Measurements from ENCODE around the gene MMS19.
"Not testable (repeated sequence)": the region's sequence is repeated elsewhere in the genome, so short reads cannot be mapped to it uniquely, and the experiment has no call there.

Gene MMS19

GRCh38 chr10:97529685-97530465 is 31.7 kb upstream of the MMS19 start:
- no peak for DNase-seq (ENCODE audit: low read depth, low spot score)

GRCh38 chr10:97528876-97529275 is 30.7 kb upstream of the MMS19 start:
- not testable (repeated sequence) for DNase-seq (ENCODE audit: low read depth, low spot score)

GRCh38 chr10:97525683-97526110 is 27.5 kb upstream of the MMS19 start:
- DNase-seq (ENCODE audit: low read depth, low spot score): no peak

- no peak for DNase-seq (ENCODE audit: low read depth, low spot score)
Observed at GRCh38 chr10:97525086-97525485, 26.9 kb upstream of the MMS19 start.

- DNase-seq (ENCODE audit: low read depth, low spot score): no peak
Observed at GRCh38 chr10:97522937-97523336, 24.7 kb upstream of the MMS19 start.

GRCh38 chr10:97522071-97522470 is 23.8 kb upstream of the MMS19 start:
- DNase-seq (ENCODE audit: low read depth, low spot score): no peak

- DNase-seq (ENCODE audit: low read depth, low spot score): no peak
Observed at GRCh38 chr10:97520978-97521761, 22.9 kb upstream of the MMS19 start.

- DNase-seq (ENCODE audit: low read depth, low spot score): no peak
Observed at GRCh38 chr10:97520520-97520919, 22.3 kb upstream of the MMS19 start.

GRCh38 chr10:97519342-97519741 is 21.1 kb upstream of the MMS19 start:
- no peak for DNase-seq (ENCODE audit: low read depth, low spot score)

GRCh38 chr10:97518301-97519043 is 20.2 kb upstream of the MMS19 start:
- no peak for DNase-seq (ENCODE audit: low read depth, low spot score)

- DNase-seq (ENCODE audit: low read depth, low spot score): no peak
Observed at GRCh38 chr10:97517778-97518300, 19.6 kb upstream of the MMS19 start.

GRCh38 chr10:97517096-97517750 is 19.0 kb upstream of the MMS19 start:
- DNase-seq (ENCODE audit: low read depth, low spot score): no peak

- DNase-seq (ENCODE audit: low read depth, low spot score): no peak
Observed at GRCh38 chr10:97515271-97515978, 17.2 kb upstream of the MMS19 start.

GRCh38 chr10:97514344-97514743 is 16.1 kb upstream of the MMS19 start:
- DNase-seq (ENCODE audit: low read depth, low spot score): no peak

GRCh38 chr10:97512993-97513392 is 14.8 kb upstream of the MMS19 start:
- DNase-seq (ENCODE audit: low read depth, low spot score): no peak

GRCh38 chr10:97511711-97512440 is 13.7 kb upstream of the MMS19 start:
- DNase-seq (ENCODE audit: low read depth, low spot score): no peak

- no peak for DNase-seq (ENCODE audit: low read depth, low spot score)
Observed at GRCh38 chr10:97510686-97511085, 12.5 kb upstream of the MMS19 start.

GRCh38 chr10:97509120-97509680 is 11.0 kb upstream of the MMS19 start:
- DNase-seq (ENCODE audit: low read depth, low spot score): no peak

- no peak for DNase-seq (ENCODE audit: low read depth, low spot score)
Observed at GRCh38 chr10:97508342-97508741, 10.1 kb upstream of the MMS19 start.

All from iPS DF 19.7 (cell line).